Left renal cortex interstitium (tissue), 4 donors: ENCODE data around the gene CTDSPL2. TPM values are rescaled to one million over a fixed set of nuclear protein-coding genes. Genes with fewer than 3 reads are reported as not detected.

Experiments used
- polyA plus RNA-seq, 4 donors: library from polyadenylated mRNA; unstranded; fragments of 120-200 nt; gene quantifications; one replicate each; pipeline ENCODE4 v1.2.1, GENCODE V29; 2013; ENCODE audit not compliant: insufficient read length in 4 of 4

The CTDSPL2 gene
- polyA plus RNA-seq, 4 donors = 58.0 to 69.6 (median 63.5) TPM

Other genes with a start within 250 kb of the CTDSPL2 start
- 1 to 10 TPM; 1.0 to 1.5 (median 1.2) TPM for gene FRMD5, start 232.4 kb upstream of the CTDSPL2 start, polyA plus RNA-seq
- gene GOLM2, start 138.9 kb upstream of the CTDSPL2 start, polyA plus RNA-seq = 100 to 1,000 TPM in 3 of 4 donors, 10 to 100 TPM in 1; 96.4 to 121 (median 109) TPM
- 100 to 1,000 TPM in 2 of 4 donors, 10 to 100 TPM in 2; 91.9 to 131 (median 108) TPM for gene EIF3J, start 109.5 kb downstream of the CTDSPL2 start, polyA plus RNA-seq
- gene SPG11, start 236.0 kb downstream of the CTDSPL2 start, polyA plus RNA-seq = 10 to 100 TPM; 59.7 to 92.8 (median 75.8) TPM